ENCODE data around the gene HSPA4.
"Not testable (repeated sequence)": the region's sequence is repeated elsewhere in the genome, so short reads cannot be mapped to it uniquely, and the experiment has no call there.

The HSPA4 gene

GRCh38 chr5:133051542-133052316 is at the start of gene HSPA4:
HSPA4 (plus strand) TSS chr5:133052013; CDS start chr5:133052251, 238 bp downstream.
- TF ChIP-seq ZNF274 (IDR thresholded peaks at IDR 0.05; ENCODE audit: low read depth, low read length) = no peak
- H3K4me3 ChIP-seq (ENCODE audit: low read length) = peak within 1 kb of the TSS; percentile 77

- no peak for TF ChIP-seq ZNF274 (IDR thresholded peaks at IDR 0.05; ENCODE audit: low read depth, low read length)
- no peak overlapping the region for H3K4me3 ChIP-seq (ENCODE audit: low read length)
Observed at GRCh38 chr5:133006653-133007052, 45.2 kb upstream of the HSPA4 start.

- not testable (repeated sequence) for H3K4me3 ChIP-seq (ENCODE audit: low read length)
Observed at GRCh38 chr5:133008455-133008854, 43.4 kb upstream of the HSPA4 start.

- no peak overlapping the region for H3K4me3 ChIP-seq (ENCODE audit: low read length)
- no peak for TF ChIP-seq ZNF274 (IDR thresholded peaks at IDR 0.05; ENCODE audit: low read depth, low read length)
Observed at GRCh38 chr5:133015466-133015865, 36.3 kb upstream of the HSPA4 start.

GRCh38 chr5:133017964-133018363 is 33.8 kb upstream of the HSPA4 start:
- TF ChIP-seq ZNF274 (IDR thresholded peaks at IDR 0.05; ENCODE audit: low read depth, low read length) = no peak
- no peak overlapping the region for H3K4me3 ChIP-seq (ENCODE audit: low read length)

- not testable (repeated sequence) for H3K4me3 ChIP-seq (ENCODE audit: low read length)
Observed at GRCh38 chr5:133019471-133019870, 32.3 kb upstream of the HSPA4 start.

GRCh38 chr5:133025804-133026663 is 25.8 kb upstream of the HSPA4 start, which contains the start of gene ZCCHC10:
ZCCHC10 (minus strand) TSS chr5:133026549; CDS start chr5:133026537, 12 bp downstream.
- no peak for TF ChIP-seq ZNF274 (IDR thresholded peaks at IDR 0.05; ENCODE audit: low read depth, low read length)
- H3K4me3 ChIP-seq (ENCODE audit: low read length) = peak within 1 kb of the TSS; percentile 87

- peak overlapping the region; percentile 58 for H3K4me3 ChIP-seq (ENCODE audit: low read length)
- TF ChIP-seq ZNF274 (IDR thresholded peaks at IDR 0.05; ENCODE audit: low read depth, low read length) = no peak
Observed at GRCh38 chr5:133026664-133027153, 25.1 kb upstream of the HSPA4 start.

GRCh38 chr5:133029416-133029815 is 22.4 kb upstream of the HSPA4 start:
- TF ChIP-seq ZNF274 (IDR thresholded peaks at IDR 0.05; ENCODE audit: low read depth, low read length) = no peak
- H3K4me3 ChIP-seq (ENCODE audit: low read length) = no peak overlapping the region

GRCh38 chr5:133030343-133031005 is 21.3 kb upstream of the HSPA4 start:
- no peak for TF ChIP-seq ZNF274 (IDR thresholded peaks at IDR 0.05; ENCODE audit: low read depth, low read length)
- no peak overlapping the region for H3K4me3 ChIP-seq (ENCODE audit: low read length)

- H3K4me3 ChIP-seq (ENCODE audit: low read length) = no peak overlapping the region; the same call in 1 of the 2 replicates
- no peak for TF ChIP-seq ZNF274 (IDR thresholded peaks at IDR 0.05; ENCODE audit: low read depth, low read length)
Observed at GRCh38 chr5:133032852-133033742, 18.7 kb upstream of the HSPA4 start.

GRCh38 chr5:133034064-133034463 is 17.7 kb upstream of the HSPA4 start:
- no peak for TF ChIP-seq ZNF274 (IDR thresholded peaks at IDR 0.05; ENCODE audit: low read depth, low read length)

GRCh38 chr5:133035224-133035623 is 16.6 kb upstream of the HSPA4 start:
- no peak for TF ChIP-seq ZNF274 (IDR thresholded peaks at IDR 0.05; ENCODE audit: low read depth, low read length)
- H3K4me3 ChIP-seq (ENCODE audit: low read length) = no peak overlapping the region

More at GRCh38 chr5:133034064-133034463, 17.7 kb upstream of the HSPA4 start:
- no peak overlapping the region for H3K4me3 ChIP-seq (ENCODE audit: low read length)

GRCh38 chr5:133036677-133037076 is 15.1 kb upstream of the HSPA4 start:
- not testable (repeated sequence) for H3K4me3 ChIP-seq (ENCODE audit: low read length)
